HEK293 (cell line): ENCODE results near the gene ERGIC1.

Experiments
- CTCF ChIA-PET: fragments of 350-600 bp; formaldehyde crosslinking; extraction: SDS; loops from one replicate; lab custom pipeline; 2021; ENCODE audit warnings: antibody characterized with exemption; lab: Yijun Ruan, JAX
- POLR2A ChIA-PET: fragments of 300-600 bp; formaldehyde crosslinking; extraction: SDS; loops from one replicate; lab custom pipeline; 2020; ENCODE audit warnings: antibody characterized with exemption, inconsistent platforms; lab: Yijun Ruan, JAX
- H3K27ac ChIP-seq: fragments of 200-500 bp; sonication (Bioruptor generic); 2 replicates; pipeline ENCODE4 v1.5.1; 2014; ENCODE audit warnings: low read depth, low read length, control low read depth, inconsistent platforms; ENCODE audit errors: extremely low read depth
- H3K36me3 ChIP-seq, 2 experiments: fragments of 200-500 bp in 1 of 2; sonication (Bioruptor generic) in 1 of 2; 1 replicate in 1 of 2; 2 replicates in 1 of 2; pipeline ENCODE4 v1.5.1; 2014 to 2017; ENCODE audit warnings: inconsistent platforms in 2 of 2, low read length in 2 of 2; ENCODE audit not compliant: control insufficient read depth in 2 of 2, insufficient read depth in 1 of 2
- H3K4me1 ChIP-seq: fragments of 200-500 bp; sonication (Bioruptor generic); 2 replicates; pipeline ENCODE4 v1.5.1; 2014; ENCODE audit warnings: mild to moderate bottlenecking, low read length, inconsistent platforms; ENCODE audit not compliant: control insufficient read depth, insufficient read depth
- H3K4me3 ChIP-seq: 2 replicates; pipeline ENCODE4 v1.5.1; 2011; ENCODE audit warnings: low read depth, mild to moderate bottlenecking, control low read depth, low read length, moderate library complexity
- H3K9me3 ChIP-seq: fragments of 200-500 bp; sonication (Bioruptor generic); 2 replicates; pipeline ENCODE4 v1.5.1; 2014; ENCODE audit warnings: low read depth, low read length, inconsistent platforms; ENCODE audit not compliant: control insufficient read depth, insufficient read depth
- BCL11A ChIP-seq: fragments of 450-650 bp; formaldehyde crosslinking; IDR thresholded peaks from 2 replicates; pipeline ENCODE4 v1.5.1; 2016; ENCODE audit warnings: low read depth, missing biosample characterization, missing genetic modification characterization
- EGR2 ChIP-seq: fragments of 450-650 bp; formaldehyde crosslinking; IDR thresholded peaks from 2 replicates; pipeline ENCODE4 v1.5.1; 2016; ENCODE audit warnings: low read depth, missing biosample characterization, missing genetic modification characterization
- GLIS1 ChIP-seq: fragments of 450-650 bp; formaldehyde crosslinking; IDR thresholded peaks from 2 replicates; pipeline ENCODE4 v1.5.1; 2016; ENCODE audit warnings: missing biosample characterization, missing genetic modification characterization
- HIC1 ChIP-seq: fragments of 450-650 bp; formaldehyde crosslinking; IDR thresholded peaks from 2 replicates; pipeline ENCODE4 v1.5.1; 2016; ENCODE audit warnings: missing biosample characterization, missing genetic modification characterization
- INSM2 ChIP-seq: fragments of 450-650 bp; formaldehyde crosslinking; IDR thresholded peaks from 2 replicates; pipeline ENCODE4 v1.5.1; 2016; ENCODE audit warnings: missing biosample characterization, missing genetic modification characterization
- SCRT1 ChIP-seq: fragments of 450-650 bp; formaldehyde crosslinking; IDR thresholded peaks from 2 replicates; pipeline ENCODE4 v1.5.1; 2016; ENCODE audit warnings: missing biosample characterization, missing genetic modification characterization, borderline replicate concordance
- WT1 ChIP-seq: fragments of 450-650 bp; formaldehyde crosslinking; IDR thresholded peaks from 2 replicates; pipeline ENCODE4 v1.5.1; 2016; ENCODE audit warnings: missing biosample characterization, missing genetic modification characterization
- ZFP41 ChIP-seq: fragments of 450-650 bp; formaldehyde crosslinking; IDR thresholded peaks from 2 replicates; pipeline ENCODE4 v1.5.1; 2016; ENCODE audit warnings: missing biosample characterization, missing genetic modification characterization, borderline replicate concordance
- ZNF112 ChIP-seq: fragments of 450-650 bp; formaldehyde crosslinking; IDR thresholded peaks from 2 replicates; pipeline ENCODE4 v1.5.0; 2017; ENCODE audit warnings: missing biosample characterization, missing genetic modification characterization
- ZNF148 ChIP-seq: fragments of 450-650 bp; formaldehyde crosslinking; IDR thresholded peaks from 2 replicates; pipeline ENCODE4 v1.5.0; 2017; ENCODE audit warnings: missing biosample characterization, missing genetic modification characterization, borderline replicate concordance
- ZNF155 ChIP-seq: fragments of 450-650 bp; formaldehyde crosslinking; IDR thresholded peaks from 2 replicates; pipeline ENCODE4 v1.5.1; 2016; ENCODE audit warnings: missing biosample characterization, missing genetic modification characterization
- ZNF335 ChIP-seq: fragments of 450-650 bp; formaldehyde crosslinking; conservative IDR thresholded peaks from 2 replicates; pipeline ENCODE4 v1.5.1; 2016; ENCODE audit warnings: missing biosample characterization, missing genetic modification characterization
- ZNF362 ChIP-seq: fragments of 450-650 bp; formaldehyde crosslinking; IDR thresholded peaks from 2 replicates; pipeline ENCODE4 v1.5.1; 2016; ENCODE audit warnings: missing biosample characterization, missing genetic modification characterization
- ZNF513 ChIP-seq: fragments of 450-650 bp; IDR thresholded peaks from 2 replicates; pipeline ENCODE4 v1.5.1; 2018; ENCODE audit warnings: missing biosample characterization, missing genetic modification characterization
- ZNF600 ChIP-seq: fragments of 450-650 bp; formaldehyde crosslinking; IDR thresholded peaks from 2 replicates; pipeline ENCODE4 v1.5.1; 2016; ENCODE audit warnings: missing biosample characterization, missing genetic modification characterization
- ZNF658 ChIP-seq: fragments of 450-650 bp; formaldehyde crosslinking; IDR thresholded peaks from 2 replicates; pipeline ENCODE4; 2016; ENCODE audit warnings: missing biosample characterization, missing genetic modification characterization
- ZNF664 ChIP-seq: fragments of 450-650 bp; formaldehyde crosslinking; IDR thresholded peaks from 2 replicates; pipeline ENCODE4 v1.5.1; 2016; ENCODE audit warnings: missing biosample characterization, missing genetic modification characterization
- ZNF768 ChIP-seq: fragments of 450-650 bp; formaldehyde crosslinking; IDR thresholded peaks from 2 replicates; pipeline ENCODE4 v1.5.1; 2018; ENCODE audit warnings: missing biosample characterization, mild to moderate bottlenecking, missing genetic modification characterization
- ZNF791 ChIP-seq: fragments of 450-650 bp; formaldehyde crosslinking; IDR thresholded peaks from 2 replicates; pipeline ENCODE4 v1.5.1; 2016; ENCODE audit warnings: missing biosample characterization, missing genetic modification characterization
- ZSCAN18 ChIP-seq: fragments of 450-650 bp; formaldehyde crosslinking; IDR thresholded peaks from 2 replicates; pipeline ENCODE4 v1.5.1; 2016; ENCODE audit warnings: missing biosample characterization, missing genetic modification characterization

ERGIC1 gene

GRCh38 chr5:172969921-172970320 lies 135.9 kb downstream of the ERGIC1 start:
- Histone ChIP-seq H3K9me3 (no peaks in the 10 kb centered on the region), H3K4me3 (no peak overlapping the region), H3K27ac (no peak overlapping the region), H3K4me1 (no peaks in the 10 kb centered on the region), H3K36me3 (peaks cover 6 to 34% of the 10 kb centered on the region in 2 experiments; a peak in 2 of 3 replicates)
- CTCF ChIA-PET: interaction anchor here (1.8 kb wide), 1 partner anchor 11 kb away, joined by 6 read pairs; the partner anchor contains the start of gene RPL26L1
- POLR2A ChIA-PET: no interaction called here
- TF ChIP-seq ZNF664 (tag by site-specific recombination) (peak; percentile 79; the same call in 1 of the 2 replicates), INSM2 (no peak), ZNF155 (no peak), ZNF658 (tag by site-specific recombination) (no peak), ZNF513 (tag by site-specific recombination) (no peak), ZFP41 (tag by site-specific recombination) (no peak), ZNF112 (tag by site-specific recombination) (no peak), ZNF768 (tag by site-specific recombination) (no peak), ZNF791 (no peak)

GRCh38 chr5:172971482-172971881 lies 137.4 kb downstream of the ERGIC1 start:
- Histone ChIP-seq H3K4me1 (no peaks in the 10 kb centered on the region), H3K36me3 (peaks cover 6 to 22% of the 10 kb centered on the region in 2 experiments; a peak in 2 of 3 replicates), H3K27ac (no peak overlapping the region), H3K9me3 (no peaks in the 10 kb centered on the region), H3K4me3 (no peak overlapping the region)
- ChIA-PET POLR2A (no interaction called here), CTCF (no interaction called here)
- TF ChIP-seq WT1 (tag by site-specific recombination): no peak
- no peak for TF ChIP-seq ZNF362 (tag by site-specific recombination)
- no peak for TF ChIP-seq ZNF148
- TF ChIP-seq ZNF335 (tag by site-specific recombination): no peak
- no peak for TF ChIP-seq SCRT1 (tag by site-specific recombination)
- TF ChIP-seq ZNF513 (tag by site-specific recombination): no peak
- no peak for TF ChIP-seq GLIS1 (tag by site-specific recombination)
- TF ChIP-seq ZNF600: no peak
- TF ChIP-seq EGR2 (tag by site-specific recombination): no peak
- no peak for TF ChIP-seq BCL11A (tag by site-specific recombination)
- no peak for TF ChIP-seq ZSCAN18 (tag by site-specific recombination)
- no peak for TF ChIP-seq HIC1 (tag by site-specific recombination)
